AG09319 (cell line): Measurements from ENCODE around the gene KRIT1.
"Not testable (repeated sequence)": the region's sequence is repeated elsewhere in the genome, so short reads cannot be mapped to it uniquely, and the experiment has no call there.

Source experiments
- DNase-seq: peaks from one replicate; pipeline ENCODE4 v3.0.0-alpha.2; 2010; ENCODE audit warnings: low read depth; ENCODE audit errors: extremely low read depth
- CTCF ChIP-seq: IDR thresholded peaks from 2 replicates; pipeline ENCODE4 v1.5.1; 2011; ENCODE audit warnings: low read depth, mild to moderate bottlenecking, inconsistent platforms, low read length, moderate library complexity

Gene KRIT1

DNA sequence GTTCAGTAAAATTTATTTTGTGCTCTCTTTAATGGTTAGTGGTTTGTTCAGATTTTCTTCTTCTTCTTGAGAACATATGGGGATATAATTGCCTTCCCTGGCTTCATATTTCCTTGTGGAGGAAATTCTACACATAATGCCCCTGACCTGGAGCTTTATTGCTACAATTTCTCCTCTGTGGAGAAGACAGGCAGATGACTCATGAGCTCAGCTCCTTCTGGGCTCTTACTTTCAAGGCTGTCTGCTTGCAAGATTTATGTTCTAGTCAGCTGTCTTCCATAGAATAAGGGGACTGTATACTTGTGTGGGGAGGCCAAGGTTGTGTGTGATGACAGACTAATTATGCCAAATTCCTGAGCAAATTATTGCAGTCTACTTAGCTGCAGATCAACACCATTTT is 68.4 kb downstream of the KRIT1 start:
- no peak for TF ChIP-seq CTCF
- DNase-seq, result no peak

DNA sequence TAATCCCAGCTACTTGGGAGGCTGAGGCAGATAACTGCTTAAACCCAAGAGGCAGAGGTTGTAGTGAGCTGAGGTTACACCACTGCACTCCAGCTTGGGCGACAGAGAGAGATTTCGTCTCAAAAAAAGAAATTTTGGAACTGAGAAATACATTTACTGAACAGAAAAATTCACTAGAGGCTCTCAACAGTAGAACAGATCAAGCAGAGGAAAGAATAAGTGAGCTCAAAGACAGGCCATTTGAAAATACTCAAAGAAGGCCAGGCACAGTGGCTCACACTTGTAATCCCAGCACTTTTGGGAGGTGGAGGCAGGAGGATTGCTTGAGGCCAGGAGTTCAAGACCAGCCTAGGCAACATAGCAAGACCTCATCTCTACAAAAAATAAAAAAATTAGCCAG is 76.2 kb downstream of the KRIT1 start:
- DNase-seq, result not testable (repeated sequence)

GRCh38 chr7:92161271-92161670 is 84.4 kb downstream of the KRIT1 start:
- TF ChIP-seq CTCF, result no peak
- no peak for DNase-seq

DNA sequence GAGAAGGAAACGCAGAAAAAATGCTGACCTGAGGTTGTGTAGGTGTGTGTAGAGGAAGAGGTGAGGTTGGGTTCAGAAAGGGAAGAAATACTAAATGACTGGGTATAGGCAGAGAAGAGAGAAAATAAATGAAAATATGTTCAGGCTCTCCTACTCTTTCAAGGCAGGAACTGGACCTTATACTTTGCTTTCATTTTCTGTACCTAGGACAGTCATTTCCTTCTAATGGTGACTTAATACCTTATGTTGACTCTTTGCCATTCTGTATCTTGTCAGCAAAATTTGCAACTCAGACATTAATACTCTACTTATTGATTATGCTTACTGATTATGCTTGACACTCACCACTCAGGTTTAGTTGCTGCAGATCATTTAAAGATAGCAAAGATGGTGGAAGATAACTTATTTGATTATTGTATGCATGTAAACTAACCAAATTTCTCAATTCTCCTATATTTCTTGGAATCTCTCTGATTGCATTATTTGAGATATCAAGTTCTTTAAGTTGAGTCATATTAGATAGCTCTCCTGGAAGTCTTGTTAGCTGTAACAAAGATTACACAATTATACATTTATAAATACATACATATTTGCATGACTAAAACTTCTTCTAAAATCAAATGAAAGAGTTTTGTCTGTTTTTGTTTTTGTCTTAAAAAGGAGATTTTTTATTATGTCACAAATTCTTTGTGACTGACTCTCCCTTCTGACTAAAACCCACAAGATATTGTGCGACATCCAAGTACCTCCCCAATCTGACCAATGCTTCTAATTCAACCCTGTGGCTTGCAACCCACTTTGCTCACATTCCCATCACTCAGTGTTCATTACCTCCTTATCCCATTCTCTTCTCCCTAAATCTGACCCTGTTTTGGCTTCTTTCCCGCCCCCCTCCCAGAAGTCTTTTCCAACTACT is 86.8 kb downstream of the KRIT1 start:
- DNase-seq, result peak; percentile 86
- TF ChIP-seq CTCF, result no peak

DNA sequence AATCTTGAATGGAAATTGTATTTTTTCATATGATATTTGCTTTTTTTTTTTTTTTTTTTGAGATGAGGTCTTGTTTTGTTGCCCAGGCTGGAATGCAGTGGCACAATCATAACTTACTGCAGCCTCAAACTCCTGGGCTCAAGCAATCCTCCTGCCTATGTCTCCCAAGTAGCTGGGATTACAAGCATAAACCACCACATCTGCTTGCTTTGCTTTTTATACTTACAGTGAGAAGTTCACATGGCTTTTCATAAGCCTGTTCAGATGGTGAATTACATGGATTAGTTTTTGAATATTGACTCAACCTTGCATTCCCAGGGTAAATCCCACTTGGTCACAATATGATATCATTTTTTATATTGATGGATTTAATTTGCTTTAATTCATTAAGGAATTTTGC is 88.7 kb downstream of the KRIT1 start:
- no peak for DNase-seq
- no peak for TF ChIP-seq CTCF

DNA sequence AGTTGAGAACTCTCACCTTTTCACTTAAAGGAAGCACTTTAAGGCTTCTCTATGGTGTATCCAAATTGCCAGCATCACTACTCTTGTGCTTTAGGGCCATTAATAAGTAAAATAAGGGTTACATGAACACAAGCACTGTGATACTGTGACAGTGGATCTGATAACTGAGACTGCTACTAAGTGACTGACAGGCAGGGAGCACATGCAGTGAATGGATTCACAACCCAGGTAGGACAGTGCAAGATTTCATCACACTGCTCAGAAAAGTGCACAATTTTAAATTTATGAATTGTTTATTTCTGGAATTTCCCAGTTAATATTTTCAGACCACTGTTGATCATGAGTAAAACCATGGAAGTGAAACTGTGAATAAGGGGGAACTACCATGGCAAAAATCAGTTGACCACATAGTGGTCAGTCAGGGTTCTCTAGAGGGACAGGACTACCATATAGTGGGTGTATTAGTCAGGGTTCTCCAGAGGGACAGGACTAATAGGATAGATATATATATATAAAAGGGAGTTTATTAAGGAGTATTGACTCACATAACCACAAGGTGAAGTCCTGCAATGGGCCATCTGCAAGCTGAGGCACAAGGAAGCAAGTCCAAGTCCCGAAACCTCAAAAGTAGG is 90.5 kb downstream of the KRIT1 start:
- TF ChIP-seq CTCF, result no peak
- no peak for DNase-seq

DNA sequence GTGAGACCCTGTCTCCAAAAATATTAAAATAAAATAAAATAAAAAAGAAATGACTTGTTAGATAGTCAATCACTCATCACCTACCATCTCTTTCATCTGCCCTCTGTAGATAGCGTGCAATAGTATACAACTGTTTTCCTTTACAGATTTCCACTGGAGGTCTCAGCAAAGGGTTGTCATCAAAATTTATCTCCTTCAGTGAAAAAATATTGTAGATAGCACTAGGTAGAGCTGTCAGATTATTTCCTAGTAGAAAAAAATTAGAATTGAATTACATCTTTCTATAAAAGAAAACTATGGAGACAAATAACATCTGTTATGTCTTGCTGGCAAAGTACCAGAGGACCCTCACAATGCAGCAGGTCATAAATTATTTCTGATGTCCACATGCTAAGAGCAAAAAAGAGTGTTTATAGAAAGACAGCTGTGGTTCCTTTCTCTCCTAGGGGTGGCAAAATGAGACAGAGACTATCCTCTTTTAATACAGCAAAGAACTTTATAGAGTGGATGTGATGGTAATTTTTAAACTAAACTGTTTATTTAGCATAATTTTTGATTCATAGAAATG is 95.2 kb downstream of the KRIT1 start:
- no peak for TF ChIP-seq CTCF

More for the DNA sequence above, 95.2 kb downstream of the KRIT1 start:
- DNase-seq, result no peak
